Calu3 (cell line): Measurements from ENCODE around the gene SNX25. TPM values are rescaled to one million over a fixed set of nuclear protein-coding genes. Genes with fewer than 3 reads are reported as not detected.

Source experiments
- BruUV-seq: library from RNA; stranded (reverse); fragments of 400-500 nt; replicated peaks from 2 replicates; lab custom pipeline; 2021; lab: Mats Ljungman, UMichigan
- CTCF ChIA-PET: fragments of 300-600 bp; sonication (Branson Sonifier 250); formaldehyde crosslinking; loops from one replicate; lab custom pipeline; 2022; ENCODE audit warnings: antibody characterized with exemption; lab: Charles Lee
- DNase-seq: peaks from one replicate; pipeline ENCODE4 v3.0.0; 2022
- H3K27ac Mint-ChIP-seq: one replicate; pipeline ENCODE4 v1.8.0; 2022; ENCODE audit warnings: mixed read lengths; ENCODE audit not compliant: unreplicated experiment
- H3K27me3 Mint-ChIP-seq: one replicate; pipeline ENCODE4 v1.8.0; 2022; ENCODE audit warnings: mixed read lengths; ENCODE audit not compliant: unreplicated experiment
- H3K36me3 Mint-ChIP-seq: one replicate; pipeline ENCODE4 v1.8.0; 2022; ENCODE audit warnings: mild to moderate bottlenecking, moderate library complexity, mixed read lengths; ENCODE audit not compliant: insufficient read depth, unreplicated experiment
- H3K4me1 Mint-ChIP-seq: one replicate; pipeline ENCODE4 v1.8.0; 2022; ENCODE audit warnings: mild to moderate bottlenecking, low read depth, mixed read lengths; ENCODE audit not compliant: unreplicated experiment
- H3K4me3 Mint-ChIP-seq: one replicate; pipeline ENCODE4 v1.8.0; 2022; ENCODE audit warnings: mild to moderate bottlenecking, low read depth, moderate library complexity, mixed read lengths; ENCODE audit not compliant: unreplicated experiment
- H3K9me3 Mint-ChIP-seq: one replicate; pipeline ENCODE4 v1.8.0; 2022; ENCODE audit warnings: low read depth, mixed read lengths; ENCODE audit not compliant: unreplicated experiment
- CTCF ChIP-seq: fragments of 200-600 bp; IDR thresholded peaks from one replicate; pipeline ENCODE4 v1.8.0; 2022; ENCODE audit warnings: antibody characterized with exemption; ENCODE audit not compliant: unreplicated experiment
- intact Hi-C: fragments of 100-400 bp; cut with micrococcal nuclease; formaldehyde crosslinking; loops from one replicate; pipeline ENCODE4 v1.10.0; 2022; ENCODE audit not compliant: unreplicated experiment
- total RNA-seq: library from RNA; stranded (reverse); gene quantifications from 2 replicates; pipeline ENCODE4 v1.2.3, GENCODE V29; 2022

SNX25 gene
- total RNA-seq, 1 experiment from 2014 or later: 16.1 TPM

GRCh38 chr4:185287031-185287430 lies 77.6 kb downstream of the SNX25 start:
- CTCF ChIA-PET: no interaction called here
- Mint-ChIP-seq H3K9me3 (no peaks in the 10 kb centered on the region), H3K36me3 (peaks cover 3% of the 10 kb centered on the region), H3K4me1 (peaks cover 20% of the 10 kb centered on the region), H3K27ac (no peak overlapping the region), H3K4me3 (no peak overlapping the region), H3K27me3 (no peaks in the 10 kb centered on the region)
- BruUV-seq: no TSS peak
- DNase-seq: no peak
- TF ChIP-seq CTCF: no peak
- intact Hi-C loops: no loop called here

GRCh38 chr4:185290018-185290607 lies 80.7 kb downstream of the SNX25 start:
- H3K27me3 Mint-ChIP-seq: no peaks in the 10 kb centered on the region
- H3K36me3 Mint-ChIP-seq: no peaks in the 10 kb centered on the region
- DNase-seq: no peak
- H3K4me1 Mint-ChIP-seq: no peaks in the 10 kb centered on the region
- no TSS peak for BruUV-seq
- no peak for TF ChIP-seq CTCF
- no peak overlapping the region for H3K27ac Mint-ChIP-seq
- CTCF ChIA-PET: no interaction called here
- intact Hi-C loops: no loop called here
- H3K9me3 Mint-ChIP-seq: no peaks in the 10 kb centered on the region
- no peak overlapping the region for H3K4me3 Mint-ChIP-seq

- CTCF ChIA-PET: no interaction called here
- H3K4me1 Mint-ChIP-seq: no peaks in the 10 kb centered on the region
- no peaks in the 10 kb centered on the region for H3K9me3 Mint-ChIP-seq
- no peaks in the 10 kb centered on the region for H3K36me3 Mint-ChIP-seq
- BruUV-seq: no TSS peak
- H3K27ac Mint-ChIP-seq: no peak overlapping the region
- H3K27me3 Mint-ChIP-seq: no peaks in the 10 kb centered on the region
- no peak for TF ChIP-seq CTCF
- H3K4me3 Mint-ChIP-seq: no peak overlapping the region
- intact Hi-C loops: no loop called here
- DNase-seq: no peak
Measured at GRCh38 chr4:185290656-185291055, 81.3 kb downstream of the SNX25 start.

- H3K4me1 Mint-ChIP-seq: peaks cover under 1% of the 10 kb centered on the region
- CTCF ChIA-PET: no interaction called here
- no peaks in the 10 kb centered on the region for H3K36me3 Mint-ChIP-seq
- no TSS peak for BruUV-seq
- H3K4me3 Mint-ChIP-seq: no peak overlapping the region
- no peak for DNase-seq
- no peaks in the 10 kb centered on the region for H3K9me3 Mint-ChIP-seq
- TF ChIP-seq CTCF: no peak
- H3K27ac Mint-ChIP-seq: no peak overlapping the region
- no peaks in the 10 kb centered on the region for H3K27me3 Mint-ChIP-seq
- intact Hi-C loops: no loop called here
Measured at GRCh38 chr4:185293202-185293601, 83.8 kb downstream of the SNX25 start.
